DND-41 (cell line): ENCODE data around the gene TMEM145.

Experiments
- EZH2 ChIP-seq: IDR thresholded peaks from 3 replicates; pipeline ENCODE4 v1.6.1; 2012; ENCODE audit warnings: borderline replicate concordance, low read depth, mild to moderate bottlenecking, moderate library complexity, low read length, inconsistent platforms; ENCODE audit not compliant: severe bottlenecking
- TF ChIP-seq, protein P1 (sequence below): IDR thresholded peaks from 2 replicates; pipeline ENCODE4 v1.5.1; 2012; ENCODE audit warnings: borderline replicate concordance, low read length, moderate library complexity, mild to moderate bottlenecking; ENCODE audit not compliant: poor library complexity, severe bottlenecking; ENCODE audit errors: extremely low read depth

DNA sequence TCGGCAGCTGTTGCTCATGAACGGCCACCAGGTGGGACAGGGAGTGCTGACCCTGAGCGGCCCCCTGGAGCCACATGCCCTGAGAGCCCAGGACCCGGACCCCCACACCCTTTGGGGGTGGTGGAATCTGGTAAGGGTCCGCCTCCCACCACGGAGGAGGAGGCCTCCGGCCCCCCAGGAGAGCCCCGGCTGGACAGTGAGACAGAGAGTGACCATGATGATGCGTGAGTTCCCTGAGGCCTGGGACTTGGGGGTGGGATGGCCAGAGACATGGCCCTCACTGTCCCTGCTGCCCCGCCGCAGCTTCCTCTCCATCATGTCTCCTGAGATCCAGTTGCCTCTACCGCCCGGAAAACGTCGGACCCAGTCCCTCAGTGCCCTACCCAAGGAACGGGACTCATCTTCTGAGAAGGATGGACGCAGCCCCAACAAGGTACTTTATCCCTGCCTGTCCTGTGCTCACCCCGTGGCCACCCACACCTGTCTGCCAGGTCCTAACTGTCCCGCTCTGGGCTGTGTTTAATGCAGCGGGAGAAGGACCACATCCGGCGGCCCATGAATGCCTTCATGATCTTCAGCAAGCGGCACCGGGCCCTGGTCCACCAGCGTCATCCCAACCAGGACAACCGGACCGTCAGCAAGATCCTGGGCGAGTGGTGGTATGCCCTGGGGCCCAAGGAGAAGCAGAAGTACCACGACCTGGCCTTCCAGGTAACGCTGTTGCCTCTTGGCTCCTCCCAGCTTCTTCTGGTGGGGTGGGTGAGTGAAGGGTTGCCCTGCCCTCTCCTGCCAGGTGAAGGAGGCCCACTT is 25.9 kb upstream of the TMEM145 start:
- no peak for TF ChIP-seq EZH2
- TF ChIP-seq, protein P1, sequence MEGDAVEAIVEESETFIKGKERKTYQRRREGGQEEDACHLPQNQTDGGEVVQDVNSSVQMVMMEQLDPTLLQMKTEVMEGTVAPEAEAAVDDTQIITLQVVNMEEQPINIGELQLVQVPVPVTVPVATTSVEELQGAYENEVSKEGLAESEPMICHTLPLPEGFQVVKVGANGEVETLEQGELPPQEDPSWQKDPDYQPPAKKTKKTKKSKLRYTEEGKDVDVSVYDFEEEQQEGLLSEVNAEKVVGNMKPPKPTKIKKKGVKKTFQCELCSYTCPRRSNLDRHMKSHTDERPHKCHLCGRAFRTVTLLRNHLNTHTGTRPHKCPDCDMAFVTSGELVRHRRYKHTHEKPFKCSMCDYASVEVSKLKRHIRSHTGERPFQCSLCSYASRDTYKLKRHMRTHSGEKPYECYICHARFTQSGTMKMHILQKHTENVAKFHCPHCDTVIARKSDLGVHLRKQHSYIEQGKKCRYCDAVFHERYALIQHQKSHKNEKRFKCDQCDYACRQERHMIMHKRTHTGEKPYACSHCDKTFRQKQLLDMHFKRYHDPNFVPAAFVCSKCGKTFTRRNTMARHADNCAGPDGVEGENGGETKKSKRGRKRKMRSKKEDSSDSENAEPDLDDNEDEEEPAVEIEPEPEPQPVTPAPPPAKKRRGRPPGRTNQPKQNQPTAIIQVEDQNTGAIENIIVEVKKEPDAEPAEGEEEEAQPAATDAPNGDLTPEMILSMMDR = no peak
